HG03135 (cell line): Measurements from ENCODE around the gene BTBD9.

Source experiments
- ATAC-seq: cut with Tn5 transposase; IDR thresholded peaks from one replicate; pipeline ENCODE4 v1.9.1; 2021; ENCODE audit warnings: mild to moderate bottlenecking, moderate library complexity; ENCODE audit not compliant: unreplicated experiment

The BTBD9 gene

DNA sequence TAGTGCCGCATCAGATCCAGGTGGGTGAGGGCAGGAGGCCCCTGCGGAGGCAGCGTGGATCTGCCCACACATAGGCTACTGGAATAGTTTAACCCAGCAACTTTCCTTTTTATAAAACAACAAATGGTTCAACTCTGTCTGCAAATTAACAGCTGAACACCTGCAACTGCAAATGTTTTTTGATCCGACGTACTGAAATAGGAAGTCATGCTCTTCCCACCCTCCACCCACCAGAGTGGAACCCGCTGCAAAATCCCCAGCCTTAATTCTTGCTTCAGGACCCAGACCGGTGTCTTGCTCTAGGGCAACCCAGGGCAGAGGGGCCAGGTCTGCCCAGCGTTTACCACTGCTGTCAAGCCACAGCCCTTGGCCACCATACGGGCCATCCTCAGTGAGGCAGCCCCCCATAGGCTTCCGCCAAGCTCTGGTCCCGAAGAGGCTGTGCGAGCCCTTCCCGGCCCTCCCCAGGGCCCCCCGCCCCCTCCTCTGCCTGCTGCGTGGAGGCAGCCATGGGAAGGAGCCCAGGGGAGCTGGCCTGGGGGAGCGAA is 485.9 kb downstream of the BTBD9 start:
- ATAC-seq, result no peak

DNA sequence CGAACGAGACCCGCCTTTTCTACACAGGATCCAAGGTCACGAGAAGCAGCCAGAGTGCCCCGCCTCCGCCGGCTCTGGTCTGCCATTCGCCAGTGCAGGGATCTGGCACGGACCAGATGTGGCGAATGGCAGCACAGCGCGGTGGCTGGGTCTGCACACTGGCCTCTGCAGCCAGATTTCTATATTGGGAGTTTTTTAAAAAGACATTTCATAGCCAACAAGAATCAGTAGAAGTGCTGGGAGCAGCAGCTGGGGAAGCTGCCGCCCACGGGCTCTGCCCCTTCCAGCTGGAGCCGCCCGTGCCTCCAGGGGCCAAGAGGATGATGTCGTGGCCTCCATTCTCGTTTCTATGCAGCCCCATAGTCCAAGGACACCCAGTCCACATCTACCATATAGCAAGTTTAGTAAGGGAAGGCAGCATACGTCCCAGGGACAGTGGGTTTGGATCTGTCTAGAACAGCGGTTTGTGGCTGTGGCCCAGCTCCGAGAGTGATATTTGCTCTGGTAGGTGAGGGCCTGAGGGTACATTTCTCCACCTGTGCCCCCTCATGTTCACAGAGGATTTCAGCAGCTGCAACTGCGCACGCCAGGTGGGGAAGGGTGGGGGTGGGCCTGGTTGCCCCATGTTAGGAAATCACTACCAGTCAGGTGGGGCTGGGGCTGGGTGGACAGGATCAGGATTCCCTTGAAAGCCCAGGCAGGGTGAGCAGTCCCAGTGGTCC is 486.5 kb downstream of the BTBD9 start:
- ATAC-seq, result no peak

DNA sequence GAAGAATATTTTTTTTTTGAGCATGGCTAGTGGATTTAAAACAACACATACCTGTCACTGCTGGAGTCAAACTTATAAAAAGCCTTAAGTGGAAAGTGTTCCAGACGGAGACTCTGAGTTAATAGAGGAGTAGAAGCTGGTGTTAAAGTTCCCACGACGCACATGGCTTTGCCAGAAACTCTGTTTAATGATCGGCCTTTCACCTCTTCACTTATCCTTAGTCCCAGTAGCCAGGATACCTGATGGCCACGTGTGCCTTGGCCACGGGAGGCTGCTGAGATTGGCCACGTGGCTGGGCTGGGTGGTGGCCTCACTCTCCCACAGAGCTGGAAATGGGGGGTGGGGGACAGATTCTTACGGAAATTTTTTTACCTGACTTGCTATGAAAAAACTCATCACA is 487.1 kb downstream of the BTBD9 start:
- no peak for ATAC-seq

DNA sequence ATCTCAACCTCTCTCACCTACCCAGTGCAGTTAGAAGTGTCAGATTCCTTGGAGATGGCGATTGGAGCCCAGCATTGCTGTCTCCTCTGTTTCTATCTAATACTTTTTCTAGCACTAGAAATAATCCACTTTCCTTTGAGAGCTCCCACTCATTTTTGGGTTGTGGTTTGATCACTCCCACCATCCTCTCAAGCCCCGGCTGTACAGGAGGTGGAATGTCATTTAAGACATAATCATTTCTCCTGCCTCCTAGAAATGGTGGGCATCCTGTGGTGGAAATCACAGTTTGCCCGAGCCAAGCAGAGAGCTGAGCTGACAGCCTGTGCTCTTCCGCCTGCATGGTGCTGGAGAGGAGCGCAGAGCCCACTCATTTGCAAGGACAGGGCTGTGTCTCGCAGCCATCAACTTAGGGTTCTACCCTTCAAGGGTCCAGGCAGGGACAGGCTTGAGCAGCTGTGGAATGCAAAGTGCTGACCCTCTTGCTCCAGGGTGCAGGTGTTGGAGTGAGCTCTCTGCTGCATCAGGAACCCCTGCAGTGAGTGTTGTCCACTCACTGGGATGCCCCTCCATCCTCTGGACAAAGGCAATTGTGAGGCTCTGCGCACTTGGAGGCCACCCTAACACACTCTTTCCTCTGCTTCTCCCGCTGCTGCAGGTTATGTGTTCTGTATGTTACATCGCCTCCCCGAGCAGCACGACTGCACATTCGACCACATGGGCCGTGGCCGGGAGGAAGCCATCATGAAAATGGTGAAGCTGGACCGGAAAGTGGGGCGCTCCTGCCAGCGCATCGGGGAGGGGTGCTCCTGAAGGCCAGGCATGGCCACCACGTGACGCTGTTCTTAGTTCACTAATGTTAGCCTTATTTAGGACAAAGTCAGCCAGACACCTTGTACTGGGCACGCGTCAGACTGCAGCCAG is 487.9 kb downstream of the BTBD9 start:
- no peak for ATAC-seq

DNA sequence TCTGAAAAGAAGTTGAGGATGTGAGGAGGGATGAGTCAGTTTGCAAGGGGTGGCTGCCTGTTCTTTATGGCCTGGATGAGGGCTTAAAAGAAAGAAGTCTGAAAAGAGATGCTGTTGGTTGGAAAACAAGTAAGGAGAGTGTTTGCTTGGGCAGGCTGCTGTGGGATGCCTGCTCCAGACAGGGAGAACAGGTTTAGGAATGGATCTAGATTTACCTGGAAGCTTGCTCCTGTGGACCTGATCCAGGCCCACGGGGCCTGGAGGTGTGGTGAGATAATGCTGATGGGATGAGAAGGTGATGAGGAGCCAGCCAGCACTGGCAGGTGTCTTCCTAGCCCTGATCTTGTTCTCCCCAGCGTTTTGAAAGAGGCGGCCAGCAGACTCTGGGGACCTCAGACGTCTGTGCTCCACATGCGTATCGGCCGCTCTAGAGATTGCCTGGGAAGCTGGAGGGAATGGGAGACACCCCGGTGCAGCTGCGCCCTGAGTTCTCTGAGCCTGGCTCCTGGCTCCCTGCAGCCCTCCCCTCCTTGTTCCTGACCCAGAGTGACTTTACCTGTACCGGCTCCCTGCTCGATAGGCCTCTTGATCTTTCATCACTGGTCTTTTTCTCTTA is 488.9 kb downstream of the BTBD9 start:
- no peak for ATAC-seq

DNA sequence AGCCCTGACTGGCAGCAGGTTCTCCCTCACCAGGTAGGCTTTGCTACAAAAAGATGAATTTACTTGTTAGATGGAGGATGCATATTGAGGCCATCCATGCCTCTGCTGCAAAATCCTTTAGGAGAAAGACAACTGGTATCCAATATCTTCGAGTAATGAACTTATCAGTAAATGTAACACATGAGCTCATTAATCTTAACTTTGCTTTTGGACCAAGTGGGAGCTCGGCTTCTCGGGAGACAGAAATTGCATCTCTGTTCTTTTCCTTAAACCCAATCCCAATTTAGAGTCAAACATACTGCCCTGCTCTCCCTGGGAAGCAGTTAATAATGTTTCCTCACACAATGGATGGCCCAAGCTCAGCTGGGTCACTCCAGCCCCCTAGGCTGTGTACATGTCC is 489.7 kb downstream of the BTBD9 start:
- no peak for ATAC-seq

DNA sequence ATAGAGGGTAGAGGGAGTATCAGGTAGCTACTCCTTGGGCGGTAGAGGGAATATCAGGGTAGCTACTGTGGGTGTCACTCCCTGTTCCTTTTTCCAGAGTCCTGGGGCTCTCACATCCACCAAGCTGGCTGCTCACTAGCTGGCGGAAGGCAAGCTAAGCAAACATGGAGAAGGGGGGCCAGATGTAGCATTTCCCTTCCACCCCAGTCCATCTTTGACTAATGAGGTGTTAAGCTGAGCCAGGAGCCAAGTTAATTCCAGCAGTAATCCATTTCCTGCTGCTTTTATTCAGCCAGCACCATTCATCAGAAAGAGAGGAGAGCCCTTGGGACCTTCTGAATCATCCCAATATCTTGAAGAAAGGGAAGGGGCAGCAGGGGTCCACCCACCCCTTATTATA is 490.2 kb downstream of the BTBD9 start:
- no peak for ATAC-seq

DNA sequence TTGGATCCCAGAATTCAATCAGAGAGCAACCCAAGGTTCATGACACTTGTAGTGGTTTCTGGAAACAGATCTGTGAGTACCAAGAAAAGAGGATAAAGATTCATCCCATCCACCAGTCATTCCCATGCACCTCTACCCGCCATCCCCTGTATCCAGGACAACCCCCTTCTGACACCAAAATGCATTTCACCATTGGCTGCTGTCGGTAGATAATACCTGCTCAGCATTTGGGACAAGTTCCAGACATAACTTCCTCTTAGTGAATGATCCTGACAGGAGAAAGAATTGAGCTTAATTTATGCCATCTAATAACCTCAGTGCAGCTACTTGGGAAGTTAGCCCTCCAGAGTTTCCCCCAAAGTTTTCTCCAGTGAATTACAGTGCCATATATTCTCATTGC is 491.1 kb downstream of the BTBD9 start:
- no peak for ATAC-seq

DNA sequence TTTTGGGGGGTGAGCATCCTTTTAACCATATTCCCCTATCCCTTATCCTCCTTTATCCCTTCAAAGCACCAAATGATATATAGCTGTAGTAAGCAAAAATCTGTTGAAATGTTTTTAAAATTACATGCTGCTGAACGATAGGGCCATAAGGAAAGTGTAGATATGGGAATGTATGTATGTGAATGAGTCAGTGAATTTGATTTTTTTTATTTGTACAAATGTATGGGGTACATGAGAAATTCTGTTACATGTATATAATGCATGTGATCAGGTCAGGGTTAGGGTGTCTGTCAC is 493.0 kb downstream of the BTBD9 start:
- no peak for ATAC-seq

DNA sequence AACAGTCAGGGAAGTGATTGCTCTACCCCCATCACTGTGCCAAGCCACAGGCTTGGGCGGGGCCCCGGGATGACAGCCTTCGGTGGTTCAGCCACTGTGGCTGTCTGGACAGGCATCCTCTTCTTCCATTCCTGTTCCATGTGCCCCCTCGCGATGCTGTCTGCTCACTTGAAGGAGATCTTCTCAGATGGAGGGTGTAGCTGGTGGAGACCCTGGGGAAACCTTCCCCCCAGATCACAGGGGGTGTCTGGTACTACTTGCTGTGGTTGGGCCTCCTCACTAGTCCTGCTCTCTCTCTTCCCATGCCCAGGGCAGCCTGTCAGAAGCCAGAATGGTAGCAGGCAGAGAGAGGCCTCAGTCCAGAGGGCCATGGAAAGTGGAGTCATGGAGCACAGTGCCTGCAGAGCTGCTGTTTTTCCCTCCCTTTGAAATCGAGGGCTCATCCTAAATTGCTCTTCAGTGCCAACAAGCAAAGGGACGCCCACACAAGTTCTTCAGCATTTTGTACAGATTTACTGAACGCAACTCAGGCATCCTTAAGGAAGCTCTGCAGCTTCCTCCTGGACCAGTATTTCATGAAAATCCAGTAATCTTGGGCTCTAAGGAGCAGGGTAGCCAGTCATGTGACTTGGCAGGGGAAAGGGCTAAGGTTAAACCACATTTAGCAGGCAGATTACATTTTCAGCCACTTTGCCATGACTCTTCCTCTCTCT is 493.6 kb downstream of the BTBD9 start:
- no peak for ATAC-seq

DNA sequence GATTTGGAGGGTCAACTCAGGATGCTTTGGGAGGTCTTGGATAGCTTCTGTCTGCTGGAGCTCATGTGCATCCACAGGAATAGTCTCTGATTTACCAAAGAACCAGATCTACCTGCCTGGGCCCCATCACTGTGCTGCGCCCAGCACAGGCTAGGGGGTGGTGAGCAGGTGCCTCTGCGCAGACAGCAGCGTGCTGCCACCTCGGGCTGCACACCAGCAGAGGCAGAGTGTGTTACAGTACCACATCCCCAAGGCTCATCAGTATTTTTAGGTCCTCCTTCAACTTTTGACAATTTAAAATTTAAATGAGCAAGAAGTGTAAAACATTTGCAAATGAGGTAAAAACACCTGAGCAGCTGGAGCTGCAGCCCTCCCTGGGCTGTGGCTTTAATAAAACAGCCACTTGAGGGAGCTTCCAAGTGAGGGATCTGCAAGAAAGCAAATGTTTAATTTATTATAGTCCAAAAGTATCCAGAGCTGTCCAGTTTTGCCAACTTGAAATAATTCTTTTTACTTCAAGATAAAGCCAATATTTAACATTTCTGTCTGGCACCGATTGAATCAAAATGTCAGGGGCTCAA is 495.3 kb downstream of the BTBD9 start:
- no peak for ATAC-seq

DNA sequence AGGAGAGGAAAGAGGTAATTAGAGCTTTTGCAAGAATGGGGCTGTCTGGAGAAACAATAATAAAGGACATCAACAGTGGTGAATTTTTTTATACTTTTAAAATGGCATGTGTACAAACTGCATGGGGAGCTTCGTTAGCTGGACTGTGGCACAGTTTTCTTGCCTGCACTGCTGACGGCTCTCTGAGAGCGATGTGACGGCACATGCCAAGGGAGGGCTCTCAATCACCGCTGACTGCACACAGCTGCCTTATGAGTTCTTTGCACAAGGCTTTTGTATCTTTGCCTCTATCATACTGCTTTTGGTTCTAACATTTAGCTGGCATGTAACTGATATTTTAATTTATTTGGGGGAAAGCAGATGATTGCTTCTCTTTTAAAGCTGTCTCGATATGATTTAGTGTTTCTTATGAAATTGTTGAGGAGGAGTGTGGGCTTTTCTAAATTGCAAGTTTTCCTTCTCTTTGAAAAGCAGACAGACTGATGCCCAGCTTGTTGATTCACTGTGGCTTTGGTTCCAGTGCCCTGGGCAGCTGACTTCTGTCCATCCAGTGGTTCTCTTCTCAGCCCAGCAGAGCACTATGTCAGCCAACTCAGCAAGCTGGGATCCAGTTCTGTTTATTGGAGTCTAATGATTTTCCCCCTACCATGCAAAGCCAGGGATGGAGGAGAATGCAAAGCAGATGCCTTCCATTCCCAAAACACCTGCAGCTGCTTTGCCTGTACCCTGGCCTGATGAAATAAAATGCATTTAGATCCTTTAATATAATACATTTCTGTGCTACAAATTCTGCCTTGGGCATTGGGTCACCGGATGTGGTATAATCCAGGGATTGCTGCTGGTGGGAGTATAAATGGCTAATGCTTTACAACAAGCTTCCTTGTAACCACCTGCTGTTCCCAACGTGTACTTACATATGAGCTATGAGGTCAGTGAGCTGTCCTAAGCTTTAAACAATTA is 496.3 kb downstream of the BTBD9 start:
- no peak for ATAC-seq

DNA sequence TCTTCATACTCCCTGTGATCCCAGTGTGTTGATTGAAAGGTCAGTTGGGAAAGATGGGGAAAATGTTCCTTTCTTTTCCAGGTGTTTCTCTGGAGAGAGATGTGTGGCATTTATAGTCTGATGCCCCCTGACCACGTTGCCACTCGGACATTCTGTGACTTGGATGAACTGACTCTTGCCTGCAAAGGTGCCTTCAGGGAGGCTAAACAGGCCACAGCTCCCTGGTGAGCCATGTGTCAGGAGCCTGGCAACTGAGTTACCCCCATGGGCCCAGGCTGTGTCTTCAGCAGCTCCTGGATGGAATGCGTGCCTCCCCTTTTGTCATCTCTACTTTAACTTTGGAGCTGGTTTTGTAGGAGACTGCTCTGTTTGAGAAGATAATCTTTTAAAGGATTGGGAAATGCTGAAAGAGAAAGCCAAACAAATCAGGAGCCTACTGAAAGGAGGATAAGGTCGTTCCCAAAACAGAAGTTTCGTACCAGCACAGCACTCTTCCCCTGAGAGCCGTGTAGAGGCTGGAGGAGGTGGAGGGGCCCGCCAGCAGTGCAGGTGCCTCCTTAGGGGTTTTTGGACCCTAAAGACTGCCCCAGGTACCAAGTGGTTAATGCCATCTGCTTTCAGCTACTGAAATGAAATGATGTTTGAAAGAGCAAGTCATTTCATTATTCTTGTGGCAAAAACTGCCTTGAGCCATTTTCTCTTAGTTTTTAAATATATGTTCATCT is 497.4 kb downstream of the BTBD9 start:
- no peak for ATAC-seq

DNA sequence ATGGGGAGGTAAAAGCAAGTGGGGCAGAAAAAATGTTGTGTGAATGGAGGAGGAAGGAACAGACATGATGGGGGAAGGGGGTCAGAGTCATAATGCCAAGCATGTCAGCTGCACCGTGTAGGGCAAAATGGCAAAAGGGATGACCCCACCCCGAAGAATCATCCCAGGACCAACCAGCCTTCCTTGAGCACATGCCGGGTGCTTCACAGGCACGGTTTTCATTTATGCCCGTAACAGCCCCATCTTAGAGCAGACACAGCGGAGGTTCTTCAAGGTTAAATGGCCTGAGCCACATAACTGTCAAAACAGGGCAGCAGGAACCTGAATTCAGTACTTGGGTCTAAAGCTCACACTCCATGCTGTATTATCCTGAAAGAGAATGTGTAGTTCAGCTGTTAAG is 498.0 kb downstream of the BTBD9 start:
- ATAC-seq, result no peak

DNA sequence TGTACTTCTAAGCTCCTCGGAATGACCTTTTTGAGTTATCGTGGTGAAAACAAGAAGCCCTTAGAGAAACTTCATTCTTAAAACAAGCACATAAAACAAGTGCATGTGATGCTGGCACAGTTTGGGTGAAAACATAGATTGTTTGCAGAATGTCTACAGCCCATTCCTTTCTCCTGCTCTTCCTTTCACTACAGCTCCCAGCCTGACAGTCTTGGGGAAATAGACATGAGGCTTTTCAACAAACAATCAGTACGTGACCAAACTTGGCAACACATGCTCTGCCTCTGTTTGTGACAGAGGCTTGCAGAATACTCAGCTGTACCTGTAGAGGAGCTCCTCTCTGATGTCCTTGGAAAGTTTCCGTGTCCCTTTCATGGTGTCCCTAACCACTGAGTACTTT is 498.6 kb downstream of the BTBD9 start:
- ATAC-seq, result no peak

DNA sequence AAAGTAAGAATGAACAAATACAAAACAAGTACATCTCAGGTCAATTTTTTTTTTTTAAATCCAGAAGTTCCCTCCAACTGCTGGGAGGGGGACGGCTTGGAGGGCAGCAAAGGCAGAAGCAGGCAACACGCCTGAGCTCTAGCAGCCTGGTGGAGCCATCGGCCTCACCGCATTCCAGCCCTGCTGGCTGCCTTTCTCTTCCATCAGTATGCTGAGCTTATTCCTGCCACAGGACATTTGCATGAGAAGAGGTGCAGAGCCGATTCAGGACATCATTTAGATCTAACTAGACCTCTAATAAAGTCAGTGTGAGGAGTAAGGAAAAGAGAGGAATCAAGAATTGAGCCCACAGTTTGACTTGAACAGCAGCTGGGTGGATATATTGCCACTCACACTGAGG is 501.4 kb downstream of the BTBD9 start:
- ATAC-seq, result no peak

DNA sequence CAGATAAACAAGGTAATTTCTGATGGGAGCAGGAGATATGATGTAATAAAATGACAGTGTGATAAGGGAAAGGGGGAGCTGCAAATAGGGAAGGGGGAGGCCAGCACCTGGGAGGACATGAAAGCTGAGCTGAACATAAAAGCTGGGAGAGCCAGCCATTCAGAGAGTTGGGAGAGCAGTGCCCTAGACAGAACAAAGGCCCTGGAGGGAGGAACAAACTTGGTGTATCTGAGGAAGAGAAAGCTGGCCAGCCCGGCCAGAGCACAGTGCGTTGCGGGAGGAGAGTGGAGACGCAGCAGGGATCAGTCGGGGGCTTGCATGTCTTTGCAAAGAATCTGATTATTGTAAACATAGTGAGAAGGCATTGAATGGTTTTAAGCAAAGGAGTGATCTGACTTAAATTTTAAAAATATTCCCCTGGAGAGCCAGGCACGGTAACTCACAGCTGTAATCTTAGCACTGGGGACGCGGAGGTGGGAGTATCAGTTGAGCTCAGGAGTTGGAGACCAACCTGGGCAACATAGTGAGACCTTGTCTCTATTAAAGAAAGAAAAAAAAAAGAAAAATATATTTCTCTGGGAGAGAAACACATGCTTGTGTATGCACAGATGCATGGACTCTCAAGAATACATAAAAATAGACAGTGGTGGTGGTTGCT is 502.0 kb downstream of the BTBD9 start:
- no peak for ATAC-seq

DNA sequence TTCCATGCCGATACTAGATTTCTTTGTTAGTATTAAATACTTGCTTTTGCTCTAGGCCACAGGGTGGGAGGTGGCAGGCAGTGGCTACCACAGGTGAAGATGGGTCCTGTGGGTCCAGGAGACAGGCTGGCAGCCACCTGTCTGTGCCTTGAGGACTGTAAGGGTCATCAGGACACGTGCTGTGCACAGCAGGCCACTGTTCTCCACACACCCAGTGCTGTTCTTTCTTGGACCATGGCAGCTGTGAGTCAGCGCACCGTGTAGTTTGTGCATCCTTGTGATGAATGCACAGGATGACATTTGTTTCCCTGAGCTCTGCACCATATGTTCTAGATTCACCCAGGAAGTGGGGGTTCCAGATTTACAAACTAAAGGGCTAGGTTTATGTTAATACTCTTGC is 503.2 kb downstream of the BTBD9 start:
- no peak for ATAC-seq

DNA sequence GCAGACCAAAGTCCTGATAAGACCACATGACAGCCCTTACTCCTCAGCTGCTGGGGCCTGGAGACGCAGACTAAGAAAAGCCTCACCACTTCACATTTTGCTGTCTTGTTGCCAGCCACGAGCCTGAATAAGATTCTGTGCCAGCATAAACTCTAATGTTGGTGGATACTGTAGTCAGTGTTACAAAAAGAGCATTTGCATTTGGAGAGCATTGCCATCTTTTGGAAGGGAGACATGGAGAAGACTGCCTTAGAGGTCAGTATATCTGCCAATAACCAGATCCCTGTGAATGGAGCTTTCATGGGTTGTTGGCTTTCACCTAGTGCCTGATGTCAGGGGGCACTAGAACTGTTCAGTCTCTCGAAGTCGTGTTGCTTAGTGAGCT is 505.0 kb downstream of the BTBD9 start:
- ATAC-seq, result no peak
